Duodenal mucosa (tissue), 2 donors: Measurements from ENCODE around the gene FAM240B.

ENCODE experiments used
- H3K27ac ChIP-seq: one replicate; pipeline ENCODE4 v1.7.0; 2013; ENCODE audit warnings: low read depth, low read length
- H3K27me3 ChIP-seq, 2 donors: one replicate each; pipeline ENCODE4 v1.7.0; 2013; ENCODE audit warnings: low read length in 2 of 2, control low read depth in 1 of 2; ENCODE audit not compliant: insufficient read depth in 2 of 2, control insufficient read depth in 1 of 2
- H3K36me3 ChIP-seq, 2 donors: one replicate each; pipeline ENCODE4 v1.7.0; 2013; ENCODE audit warnings: low read length in 2 of 2, control low read depth in 1 of 2; ENCODE audit not compliant: insufficient read depth in 2 of 2, control insufficient read depth in 1 of 2
- H3K4me1 ChIP-seq, 2 donors: one replicate each; pipeline ENCODE4 v1.7.0; 2013; ENCODE audit warnings: low read length in 2 of 2, control low read depth in 1 of 2; ENCODE audit not compliant: insufficient read depth in 2 of 2, control insufficient read depth in 1 of 2
- H3K4me3 ChIP-seq, 2 donors: one replicate each; pipeline ENCODE4 v1.7.0; 2013; ENCODE audit warnings: low read length in 2 of 2, low read depth in 1 of 2
- H3K9ac ChIP-seq, 2 donors: one replicate each; pipeline ENCODE4 v1.7.0; 2013; ENCODE audit warnings: low read length in 2 of 2, low read depth in 1 of 2
- H3K9me3 ChIP-seq, 2 donors: one replicate each; pipeline ENCODE4 v1.7.0; 2013; ENCODE audit warnings: low read length in 2 of 2, control low read depth in 1 of 2; ENCODE audit not compliant: control insufficient read depth in 1 of 2

FAM240B gene

DNA sequence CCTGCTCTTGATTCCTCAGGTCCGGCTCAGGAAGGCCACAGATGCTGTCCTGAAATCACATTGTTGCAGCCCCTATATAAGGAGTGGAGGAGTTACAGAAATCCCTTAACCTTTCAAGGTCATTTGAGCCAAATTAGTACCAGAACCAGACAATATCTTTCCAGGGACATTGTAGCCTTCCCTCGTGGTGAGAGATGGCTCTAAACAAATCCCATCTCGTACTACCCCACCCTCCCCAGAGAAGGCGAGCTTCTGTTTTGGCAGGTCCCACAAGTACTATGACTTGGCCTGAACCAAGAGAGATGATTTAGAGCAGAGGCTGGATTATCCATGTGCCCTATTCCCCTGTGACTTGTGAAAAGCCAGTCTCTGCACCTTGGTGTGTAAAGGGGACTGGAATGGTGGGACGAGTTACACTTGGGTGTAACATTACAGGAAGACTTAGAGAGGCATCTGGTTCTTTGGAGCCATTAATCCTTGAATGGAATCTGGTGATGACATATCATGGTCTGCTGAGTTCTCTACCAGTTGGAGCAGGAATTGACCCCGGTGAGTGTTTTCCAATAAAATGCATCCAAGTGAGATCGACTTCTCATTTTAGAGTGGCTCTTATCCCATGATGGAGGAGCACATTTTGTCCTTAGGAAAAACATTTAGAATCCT is at the start of gene FAM240B:
Gene FAM240B (minus strand): TSS at position 51 of the 663 bp plus-strand sequence. CDS start 16,134 bp downstream, outside the sequence.
- Histone ChIP-seq H3K36me3 (no peaks in the 10 kb centered on the region), H3K9ac (no peak within 1 kb of the TSS), H3K4me1 (no peaks in the 10 kb centered on the region), H3K9me3 (no peaks in the 10 kb centered on the region), H3K4me3 (no peak within 1 kb of the TSS), H3K27ac (no peak within 1 kb of the TSS), H3K27me3 (no peaks in the 10 kb centered on the region)

GRCh38 chr9:38768351-38768761 is 48.4 kb upstream of the FAM240B start:
- Histone ChIP-seq H3K4me1 (no peaks in the 10 kb centered on the region), H3K4me3 (no peak overlapping the region), H3K9me3 (no peaks in the 10 kb centered on the region), H3K9ac (no peak overlapping the region), H3K27ac (no peak overlapping the region), H3K36me3 (no peaks in the 10 kb centered on the region), H3K27me3 (no peaks in the 10 kb centered on the region)

GRCh38 chr9:38765101-38765500 is 45.2 kb upstream of the FAM240B start:
- no peak overlapping the region for H3K27ac ChIP-seq
- H3K36me3 ChIP-seq: no peaks in the 10 kb centered on the region
- no peaks in the 10 kb centered on the region for H3K4me1 ChIP-seq
- H3K9ac ChIP-seq: no peak overlapping the region
- no peak overlapping the region for H3K4me3 ChIP-seq
- H3K9me3 ChIP-seq: no peaks in the 10 kb centered on the region
- no peaks in the 10 kb centered on the region for H3K27me3 ChIP-seq

DNA sequence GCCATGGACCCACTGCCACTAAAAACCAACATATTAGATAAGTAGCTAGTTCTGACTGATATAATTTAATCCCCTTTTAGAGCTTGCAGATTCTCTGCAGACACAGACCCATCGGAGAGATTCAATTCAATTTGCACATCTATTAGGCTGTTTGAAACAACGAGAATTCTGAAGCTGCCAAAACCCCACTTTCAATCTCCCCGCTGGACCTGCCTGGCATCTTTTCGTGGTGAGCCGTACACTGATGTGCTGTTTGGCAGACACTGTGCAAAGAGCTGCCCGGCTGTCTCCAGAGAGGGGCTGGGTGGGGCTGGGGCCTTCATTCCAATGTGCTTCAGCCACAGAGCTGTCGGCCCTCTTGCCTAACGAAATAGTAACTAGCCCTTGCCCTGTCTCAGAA is 42.1 kb upstream of the FAM240B start:
- no peak overlapping the region for H3K27ac ChIP-seq
- no peaks in the 10 kb centered on the region for H3K4me1 ChIP-seq
- no peak overlapping the region for H3K4me3 ChIP-seq
- H3K9ac ChIP-seq: no peak overlapping the region
- no peaks in the 10 kb centered on the region for H3K27me3 ChIP-seq
- no peaks in the 10 kb centered on the region for H3K36me3 ChIP-seq
- H3K9me3 ChIP-seq: no peaks in the 10 kb centered on the region

DNA sequence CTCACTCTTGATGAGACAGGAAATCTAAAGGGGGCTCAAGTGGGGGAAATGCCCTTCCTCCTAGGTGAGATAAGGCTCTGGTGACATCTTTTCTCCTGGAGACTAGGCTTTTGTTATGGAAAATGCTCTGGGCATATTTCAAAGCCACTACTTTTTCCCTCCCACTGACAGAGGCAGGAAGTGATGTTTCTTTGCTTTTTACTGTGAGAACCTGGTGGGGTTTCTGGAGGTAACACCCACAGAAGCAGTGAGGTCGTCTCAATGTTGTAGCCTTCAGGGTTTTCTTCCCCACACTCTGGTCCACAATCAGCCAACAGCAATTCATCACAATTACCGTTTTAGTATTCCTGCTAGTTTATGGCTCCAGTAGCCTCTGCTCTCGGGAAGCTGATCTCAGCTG is 41.4 kb upstream of the FAM240B start:
- Histone ChIP-seq H3K9me3 (no peaks in the 10 kb centered on the region), H3K4me3 (no peak overlapping the region)

GRCh38 chr9:38756702-38757101 is 36.8 kb upstream of the FAM240B start:
- Histone ChIP-seq H3K9me3 (no peaks in the 10 kb centered on the region), H3K4me1 (no peaks in the 10 kb centered on the region), H3K4me3 (no peak overlapping the region), H3K9ac (no peak overlapping the region), H3K27me3 (no peaks in the 10 kb centered on the region), H3K27ac (no peak overlapping the region), H3K36me3 (no peaks in the 10 kb centered on the region)

More for the DNA sequence above, 41.4 kb upstream of the FAM240B start:
- no peak overlapping the region for H3K9ac ChIP-seq
- no peaks in the 10 kb centered on the region for H3K36me3 ChIP-seq
- no peaks in the 10 kb centered on the region for H3K4me1 ChIP-seq
- H3K27me3 ChIP-seq: no peaks in the 10 kb centered on the region
- no peak overlapping the region for H3K27ac ChIP-seq

DNA sequence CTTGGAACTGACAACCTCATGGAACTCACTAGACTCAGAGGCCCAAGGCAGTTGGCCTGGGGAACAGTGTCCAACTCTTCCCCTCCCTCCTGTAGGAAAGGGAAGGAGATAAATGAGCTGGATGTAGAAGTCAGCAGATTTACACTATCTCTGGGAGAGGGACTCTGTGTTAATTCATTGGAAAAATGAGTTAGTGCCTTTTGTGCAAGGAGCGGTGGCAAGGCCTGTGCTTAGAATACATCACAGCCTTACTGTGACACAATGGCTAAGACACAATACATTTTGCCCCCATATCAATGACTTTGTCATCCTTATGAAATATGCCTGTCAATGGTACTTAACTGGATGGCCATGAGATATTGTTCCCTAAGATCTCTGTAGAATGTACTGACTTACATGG is 28.0 kb upstream of the FAM240B start:
- Histone ChIP-seq H3K9ac (no peak overlapping the region), H3K27ac (no peak overlapping the region), H3K36me3 (no peaks in the 10 kb centered on the region), H3K9me3 (no peaks in the 10 kb centered on the region), H3K4me1 (no peaks in the 10 kb centered on the region), H3K27me3 (no peaks in the 10 kb centered on the region), H3K4me3 (no peak overlapping the region)

DNA sequence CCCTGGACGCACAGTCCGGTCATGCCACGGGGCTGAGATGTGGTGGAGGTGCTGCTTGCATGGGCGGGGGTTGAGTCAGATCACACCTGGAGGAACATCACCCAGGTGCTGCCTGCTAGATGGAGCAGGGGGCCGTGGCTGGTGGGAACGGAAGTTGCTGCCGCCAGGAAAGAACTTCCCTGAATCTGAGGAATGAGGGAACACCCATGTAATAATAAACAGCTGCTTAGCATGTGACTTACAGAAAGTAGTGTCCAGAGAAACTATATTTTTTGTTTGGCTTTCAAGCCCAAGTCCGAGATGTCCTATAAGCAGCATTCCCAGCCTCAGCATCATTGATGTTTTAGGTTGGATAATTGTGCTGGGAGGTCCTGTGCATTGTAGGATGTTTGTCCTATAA is 27.1 kb upstream of the FAM240B start:
- H3K4me3 ChIP-seq: no peak overlapping the region
- no peaks in the 10 kb centered on the region for H3K4me1 ChIP-seq
- no peaks in the 10 kb centered on the region for H3K9me3 ChIP-seq
- H3K27ac ChIP-seq: no peak overlapping the region
- H3K36me3 ChIP-seq: no peaks in the 10 kb centered on the region
- H3K27me3 ChIP-seq: no peaks in the 10 kb centered on the region
- no peak overlapping the region for H3K9ac ChIP-seq

GRCh38 chr9:38746303-38746702 is 26.4 kb upstream of the FAM240B start:
- H3K27me3 ChIP-seq: no peaks in the 10 kb centered on the region
- H3K9ac ChIP-seq: no peak overlapping the region
- H3K4me3 ChIP-seq: no peak overlapping the region
- no peaks in the 10 kb centered on the region for H3K9me3 ChIP-seq
- no peaks in the 10 kb centered on the region for H3K36me3 ChIP-seq
- H3K4me1 ChIP-seq: no peaks in the 10 kb centered on the region
- H3K27ac ChIP-seq: no peak overlapping the region

DNA sequence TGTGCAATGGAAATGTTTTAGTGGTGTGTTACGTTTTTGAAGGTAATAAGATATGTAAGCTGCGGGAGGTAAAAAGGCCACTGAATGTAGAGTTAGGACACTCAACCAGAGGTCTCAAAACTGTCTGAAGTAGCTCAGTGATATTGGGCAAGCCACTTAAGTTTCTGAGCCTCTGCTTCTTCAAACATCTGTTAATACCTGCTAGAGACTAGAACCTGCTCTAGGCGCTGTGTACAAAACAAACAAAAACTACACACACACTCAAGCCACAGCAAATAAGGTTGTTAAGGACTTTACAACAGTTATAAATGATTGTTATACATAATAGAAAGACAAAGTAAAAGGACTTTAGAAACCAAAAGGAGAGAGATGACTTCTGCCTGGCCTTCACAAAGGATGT is 24.6 kb upstream of the FAM240B start:
- no peaks in the 10 kb centered on the region for H3K36me3 ChIP-seq
- no peaks in the 10 kb centered on the region for H3K9me3 ChIP-seq
- H3K4me3 ChIP-seq: no peak overlapping the region
- no peak overlapping the region for H3K9ac ChIP-seq
- no peaks in the 10 kb centered on the region for H3K27me3 ChIP-seq
- H3K4me1 ChIP-seq: no peaks in the 10 kb centered on the region
- no peak overlapping the region for H3K27ac ChIP-seq

DNA sequence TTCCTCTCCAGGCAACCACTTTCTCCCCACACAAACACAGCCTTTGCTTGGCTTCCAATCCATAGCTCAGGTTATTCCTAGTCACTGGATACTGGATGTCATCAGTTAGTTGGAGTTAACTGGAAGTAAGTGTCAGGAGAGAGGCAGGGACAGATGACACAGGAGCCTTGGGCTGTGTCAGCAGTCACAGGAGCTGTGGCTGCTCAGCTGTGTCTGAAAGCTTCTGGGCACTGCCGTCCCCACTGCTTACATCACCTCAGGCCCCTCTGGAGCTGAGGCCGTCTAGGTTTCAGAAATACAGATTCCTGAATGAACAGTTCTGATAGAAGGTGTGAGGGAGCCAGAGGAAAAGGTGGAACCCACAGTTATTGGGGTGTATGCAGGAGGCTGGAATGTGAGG is 17.3 kb upstream of the FAM240B start:
- no peak overlapping the region for H3K27ac ChIP-seq
- no peaks in the 10 kb centered on the region for H3K27me3 ChIP-seq
- H3K36me3 ChIP-seq: no peaks in the 10 kb centered on the region
- H3K4me1 ChIP-seq: no peaks in the 10 kb centered on the region
- H3K9ac ChIP-seq: no peak overlapping the region
- no peak overlapping the region for H3K4me3 ChIP-seq
- no peaks in the 10 kb centered on the region for H3K9me3 ChIP-seq
